A172 (cell line): Measurements from ENCODE around the gene VPS33A. TPM values are rescaled to one million over a fixed set of nuclear protein-coding genes. Genes with fewer than 3 reads are reported as not detected.
"Not testable (repeated sequence)": the region's sequence is repeated elsewhere in the genome, so short reads cannot be mapped to it uniquely, and the experiment has no call there.

ENCODE experiments used
- DNase-seq: peaks from one replicate; pipeline ENCODE4 v3.0.0-alpha.2; 2015; ENCODE audit warnings: low spot score
- total RNA-seq: library from RNA; depleted of rRNA; stranded (reverse); fragments of >200 nt; shearing (Covaris generic); gene quantifications from 2 replicates; pipeline ENCODE4 v1.2.3, GENCODE V29; 2014

The VPS33A gene
- total RNA-seq, 1 experiment from 2014 or later, result 33.1 TPM

DNA sequence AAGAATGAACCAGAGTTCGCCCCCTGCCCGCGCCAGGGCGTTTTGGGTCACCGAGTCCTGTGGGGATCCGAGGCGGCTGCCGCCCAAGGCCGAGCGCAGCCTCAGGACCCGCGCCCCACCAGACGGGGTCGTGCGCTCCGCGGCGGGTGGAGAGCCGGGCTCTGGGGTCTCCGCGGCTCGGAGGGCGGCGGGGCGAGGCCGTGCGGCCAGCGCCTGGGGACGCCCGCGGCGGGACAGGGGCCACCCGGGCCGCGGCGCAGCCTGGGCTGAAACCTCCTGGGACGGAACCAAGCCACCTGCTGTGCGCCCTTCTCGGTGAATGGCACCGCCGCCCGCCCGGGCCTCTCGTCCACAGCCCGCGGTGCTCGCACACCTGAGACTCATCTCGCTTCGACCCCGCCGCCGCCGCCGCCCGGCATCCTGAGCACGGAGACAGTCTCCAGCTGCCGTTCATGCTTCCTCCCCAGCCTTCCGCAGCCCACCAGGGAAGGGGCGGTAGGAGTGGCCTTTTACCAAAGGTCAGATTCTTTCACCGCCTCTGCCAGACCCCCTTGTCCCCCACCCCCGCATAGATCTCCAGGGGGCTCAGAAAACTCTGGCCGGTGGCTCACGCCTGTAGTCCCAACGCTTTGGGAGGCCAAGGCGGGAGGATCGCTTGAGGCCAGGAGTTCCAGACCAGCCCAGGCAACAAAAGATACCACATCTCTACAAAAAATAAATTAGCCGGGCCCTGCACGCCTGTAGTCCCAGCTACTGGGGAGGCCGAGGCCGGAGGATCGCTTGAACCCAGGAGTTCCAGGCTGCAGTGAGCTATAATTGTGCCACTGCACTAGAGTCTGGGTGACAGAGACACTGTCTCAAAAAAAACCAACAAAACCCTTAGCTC, 61.9 kb downstream of the VPS33A start:
- no peak for DNase-seq

DNA sequence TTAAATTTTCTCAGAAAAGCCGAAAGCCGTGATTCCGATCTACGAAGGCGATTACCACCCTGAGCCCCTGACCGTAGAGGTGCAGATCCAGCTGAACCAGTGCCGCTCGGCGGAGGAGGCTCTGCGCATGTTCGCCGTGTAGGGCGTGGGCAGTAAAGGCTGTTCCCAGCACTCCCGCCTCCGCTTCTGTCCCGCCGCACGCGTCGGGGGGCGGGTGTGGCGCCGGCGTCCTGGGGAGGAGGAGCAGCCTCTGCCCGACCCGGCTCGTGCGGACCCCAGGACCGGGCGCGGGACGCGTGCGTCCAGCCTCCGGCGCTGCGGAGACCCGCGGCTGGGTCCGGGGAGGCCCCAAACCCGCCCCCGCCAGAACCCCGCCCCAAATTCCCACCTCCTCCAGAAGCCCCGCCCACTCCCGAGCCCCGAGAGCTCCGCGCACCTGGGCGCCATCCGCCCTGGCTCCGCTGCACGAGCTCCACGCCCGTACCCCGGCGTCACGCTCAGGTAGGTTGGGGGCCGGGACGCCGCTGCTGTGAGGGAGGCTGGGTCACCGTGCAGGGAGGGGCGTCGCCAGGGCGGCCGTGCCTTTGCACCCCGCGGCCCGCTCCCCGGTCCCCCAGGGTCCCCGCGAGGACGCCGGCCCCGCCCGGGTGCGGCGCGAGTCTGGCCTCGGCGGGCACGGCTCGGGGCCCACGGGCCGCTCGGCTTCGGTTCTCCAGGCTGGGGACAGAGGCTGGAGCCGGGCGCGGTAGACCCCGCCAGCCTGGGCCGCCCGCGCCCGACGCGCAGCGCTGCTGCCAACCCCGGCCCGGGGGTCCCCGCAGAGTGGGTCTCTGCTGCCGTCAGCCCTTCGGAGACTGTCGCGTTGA, 62.8 kb downstream of the VPS33A start, which contains the start of gene B3GNT4:
TSS of gene B3GNT4 (plus strand) at position 409 of the 866 bp plus-strand sequence. CDS start 910 bp downstream, outside the sequence.
- peak; percentile 37 for DNase-seq

DNA sequence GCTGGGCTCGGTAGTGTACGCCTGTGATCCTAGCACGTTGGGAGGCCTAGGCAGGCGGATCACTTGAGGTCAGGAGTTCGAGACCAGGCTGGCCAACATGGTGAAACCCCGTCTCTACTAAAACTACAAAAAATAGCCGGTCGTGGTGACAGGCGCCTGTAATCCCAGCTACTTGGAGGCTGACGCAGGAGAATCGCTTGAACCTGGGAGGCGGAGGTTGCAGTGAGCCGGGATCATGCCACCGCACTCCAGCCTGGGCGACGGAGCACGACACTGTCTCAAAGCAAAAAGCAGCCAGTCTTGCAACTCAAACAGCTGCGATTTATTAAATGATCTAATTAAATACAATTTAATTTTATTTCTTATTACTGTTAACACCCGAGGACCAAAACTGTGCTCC, 63.5 kb downstream of the VPS33A start:
- DNase-seq, result not testable (repeated sequence)

DNA sequence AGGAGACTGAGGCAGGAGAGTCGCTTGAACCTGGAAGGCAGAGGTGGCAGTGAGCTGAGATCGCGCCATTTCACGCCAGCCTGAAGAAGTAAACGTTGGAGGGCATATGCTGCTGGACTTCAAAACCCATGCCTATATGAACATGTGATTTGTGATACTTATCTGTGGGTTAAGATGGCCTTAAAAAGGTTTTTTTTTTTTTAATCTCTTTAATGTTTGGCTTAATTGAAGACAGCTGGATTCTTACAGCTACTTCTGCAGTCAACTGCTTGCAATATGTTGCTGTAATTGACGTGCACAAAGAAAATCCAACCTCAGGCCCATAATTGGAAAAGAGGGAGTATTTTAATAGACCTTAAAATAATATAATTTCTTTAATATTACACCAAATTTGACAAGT, 64.3 kb downstream of the VPS33A start:
- DNase-seq, result no peak

DNA sequence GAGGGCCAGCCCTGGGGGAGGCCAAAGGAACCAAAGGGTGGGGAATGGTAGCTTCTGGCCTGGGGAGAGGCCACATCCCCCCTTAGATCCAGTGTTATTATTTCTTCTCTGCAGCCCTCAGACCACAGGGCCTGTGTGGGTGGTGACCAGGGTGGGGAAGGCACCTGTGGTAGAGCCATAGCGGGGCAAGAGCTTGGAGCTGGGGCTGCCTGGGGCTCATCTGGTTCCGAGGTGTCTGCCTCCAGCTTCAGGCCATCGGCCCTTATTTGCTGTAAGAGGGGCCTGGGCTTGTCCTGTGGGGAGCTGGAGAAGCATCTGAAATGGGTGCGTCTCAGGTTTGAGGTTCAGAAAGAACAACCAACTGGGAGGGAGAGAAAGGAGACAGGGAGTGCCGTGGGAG, 64.9 kb downstream of the VPS33A start:
- DNase-seq, result no peak

DNA sequence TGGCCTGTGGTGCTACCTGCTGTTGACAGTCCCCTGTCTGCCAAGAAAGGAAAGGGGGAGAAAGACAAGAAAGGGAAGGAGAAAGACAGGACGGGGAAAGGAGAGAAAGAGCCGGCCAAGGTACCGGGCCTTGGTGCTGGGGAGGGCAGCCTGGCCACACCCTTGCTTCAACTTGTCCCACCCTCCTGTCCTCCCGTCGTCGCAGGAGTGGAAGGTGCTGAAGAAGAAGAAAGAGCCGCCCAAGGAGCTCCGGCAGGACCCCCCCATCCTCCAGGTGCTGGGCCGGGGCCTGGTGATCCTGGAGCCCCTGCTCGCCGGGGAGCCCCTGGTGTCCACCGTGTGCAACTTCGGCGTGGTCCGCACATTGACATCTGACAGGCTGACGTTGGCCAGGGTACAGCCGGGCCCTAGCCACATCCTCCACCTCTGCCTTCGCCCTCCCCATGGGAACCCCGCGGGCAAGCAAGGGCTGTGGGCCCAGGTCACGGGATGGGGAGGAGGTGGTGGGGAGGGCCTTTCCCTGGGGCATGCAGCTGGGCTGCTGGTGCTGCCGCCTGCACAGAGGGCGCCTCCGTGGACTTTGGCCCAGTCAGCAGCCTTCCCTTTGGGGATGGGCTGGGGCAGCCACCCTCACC, 65.6 kb downstream of the VPS33A start:
- no peak for DNase-seq

DNA sequence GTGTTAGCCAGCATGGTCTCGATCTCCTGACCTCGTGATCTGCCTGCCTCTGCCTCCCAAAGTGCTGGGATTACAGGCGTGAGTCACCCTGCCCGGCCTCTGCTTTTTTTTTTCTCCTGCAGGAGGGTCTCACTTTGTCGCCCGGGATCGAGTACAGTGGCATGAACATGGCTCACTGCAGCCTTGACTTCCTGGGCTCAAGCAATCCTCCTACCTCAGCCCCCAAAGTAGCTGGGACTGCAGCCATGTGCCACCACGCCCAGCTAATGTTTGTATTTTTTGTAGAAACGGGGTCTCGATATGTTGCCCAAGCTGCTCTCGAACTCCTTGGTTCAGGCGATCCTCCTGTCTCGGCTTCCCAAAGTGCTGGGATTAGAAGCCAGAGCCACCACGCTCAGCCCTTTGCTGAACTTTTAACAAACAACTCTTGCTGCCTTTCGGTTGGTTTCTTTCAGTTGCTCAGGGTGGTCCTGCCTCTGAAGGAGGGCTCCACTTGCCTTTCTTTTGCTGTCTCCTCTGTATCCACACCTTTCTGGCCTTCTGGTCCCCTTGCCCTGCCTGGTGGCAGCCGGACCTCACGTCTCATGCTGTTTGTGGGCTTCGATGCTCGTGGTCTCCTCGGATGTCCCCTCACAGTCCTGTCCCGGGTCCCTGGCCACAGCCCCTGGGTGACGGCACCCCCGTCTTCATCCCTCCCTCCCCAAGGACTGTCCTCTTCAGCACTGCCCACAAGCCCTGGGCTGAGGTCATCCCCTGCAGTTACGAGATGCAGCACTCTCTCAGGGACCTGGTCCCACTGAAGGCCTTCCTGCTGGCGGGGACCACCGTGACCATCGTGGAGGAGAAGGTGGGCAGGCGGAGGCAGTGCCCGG, 66.6 kb downstream of the VPS33A start:
- no peak for DNase-seq

DNA sequence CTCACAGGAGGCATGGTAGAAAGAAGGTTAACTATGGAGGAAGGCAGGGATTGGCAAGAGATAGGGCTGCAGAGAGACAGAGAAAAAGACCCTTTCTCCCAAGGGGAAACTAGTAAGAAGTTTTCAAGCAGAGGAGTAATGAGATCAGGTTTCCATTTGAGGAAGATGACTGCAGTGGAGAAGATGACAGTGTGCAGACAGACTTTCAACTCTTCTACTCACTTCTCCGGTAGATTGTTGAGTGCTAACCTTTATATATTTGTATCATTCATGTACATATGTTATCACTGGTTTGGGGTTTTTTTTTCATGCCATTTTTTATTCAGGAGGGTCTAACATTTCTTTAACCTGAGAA, 68.7 kb downstream of the VPS33A start:
- DNase-seq, result no peak

DNA sequence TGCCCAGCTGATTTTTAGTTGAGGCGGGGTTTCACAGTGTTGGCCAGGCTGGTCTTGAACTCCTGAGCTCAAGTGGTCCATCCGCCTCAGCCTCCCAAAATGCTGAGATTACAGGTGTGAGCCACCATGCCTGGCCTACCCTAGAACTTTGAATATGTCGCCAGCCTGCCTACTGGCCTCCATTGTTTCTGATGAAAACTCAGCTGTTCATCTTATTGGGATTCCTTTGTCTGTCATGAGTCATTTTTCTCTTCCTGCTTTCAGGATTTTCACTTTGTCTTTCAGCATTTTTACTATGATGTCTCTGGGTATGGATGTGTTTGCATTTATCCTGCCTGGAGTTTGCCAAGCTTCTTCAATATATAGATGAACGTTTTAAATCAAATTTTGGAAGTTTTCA, 70.9 kb downstream of the VPS33A start:
- DNase-seq, result no peak

DNA sequence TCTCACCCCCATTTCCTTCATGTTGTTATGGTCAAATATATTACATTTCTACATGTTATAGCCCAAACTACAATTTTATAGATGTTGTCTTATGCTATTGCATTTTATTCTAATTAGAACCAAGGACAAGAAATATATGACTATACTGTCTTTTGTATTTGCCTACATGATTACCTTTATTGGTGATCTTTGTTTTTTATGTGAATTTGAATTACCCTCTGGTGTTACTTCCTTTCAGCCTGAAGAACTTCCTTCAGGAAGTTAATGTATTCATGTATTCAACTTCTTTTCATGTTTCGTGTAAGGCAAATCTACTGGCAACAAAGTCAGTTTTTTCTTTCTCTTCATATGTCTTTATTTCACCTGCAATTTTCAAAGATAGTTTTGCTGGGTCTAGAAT, 71.5 kb downstream of the VPS33A start:
- no peak for DNase-seq

DNA sequence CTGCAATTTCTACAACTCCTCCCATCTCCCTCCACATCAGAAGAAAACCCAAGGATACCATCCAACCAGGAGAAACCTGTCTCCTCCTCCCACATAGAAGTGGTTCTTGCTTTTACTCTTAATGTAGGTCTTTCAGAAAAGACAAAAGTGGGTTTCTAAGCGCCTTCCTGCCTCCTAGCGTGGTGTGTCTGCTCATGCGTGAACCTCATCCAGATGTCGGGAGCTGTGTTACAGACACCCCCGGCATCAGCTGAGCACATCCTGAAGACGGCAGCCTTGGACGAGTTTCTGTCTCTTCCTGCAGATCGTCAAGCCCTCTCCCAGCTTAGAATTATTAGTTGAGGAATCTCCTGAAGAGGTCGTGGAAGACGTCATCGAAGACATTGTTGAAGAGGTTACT, 73.9 kb downstream of the VPS33A start:
- no peak for DNase-seq

DNA sequence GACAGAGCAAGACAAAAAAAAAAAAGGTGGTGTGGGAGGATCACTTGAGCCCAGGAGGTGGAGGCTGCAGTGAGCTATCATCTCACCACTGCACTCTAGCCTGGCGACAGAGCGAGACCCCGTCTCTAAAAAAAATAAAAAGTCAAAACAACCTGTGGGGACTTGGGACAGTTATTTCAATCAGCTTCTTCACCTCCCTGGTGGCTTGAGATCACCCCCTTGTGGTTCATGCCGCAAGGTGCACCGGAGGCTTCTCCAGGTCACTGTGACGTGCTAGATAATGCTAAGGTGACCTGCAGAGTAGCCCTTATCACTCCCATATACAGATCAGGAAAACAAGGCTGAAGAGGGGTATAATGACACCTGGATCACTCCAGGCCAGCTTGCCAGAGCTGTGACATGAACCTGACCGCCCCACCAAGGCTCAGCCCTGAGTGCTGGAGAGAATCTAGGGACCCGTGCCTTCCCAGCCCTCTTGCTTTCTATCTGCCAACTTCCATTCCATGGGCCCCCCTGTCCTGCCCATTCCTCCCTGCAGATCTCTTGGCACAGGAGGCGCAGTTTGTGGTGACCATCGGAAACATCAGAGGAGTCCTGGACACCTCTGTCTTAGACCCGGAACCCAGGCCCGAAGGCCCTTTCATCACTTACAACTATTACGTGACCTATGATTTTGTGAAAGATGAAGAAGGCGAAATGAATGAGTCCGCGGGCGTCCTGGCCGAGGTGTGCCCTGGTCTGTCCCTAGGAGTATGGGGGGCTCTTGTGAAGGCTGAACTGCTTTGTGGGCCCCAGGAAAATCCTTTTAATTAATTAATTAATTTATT, 75.2 kb downstream of the VPS33A start:
- DNase-seq, result peak; percentile 53

DNA sequence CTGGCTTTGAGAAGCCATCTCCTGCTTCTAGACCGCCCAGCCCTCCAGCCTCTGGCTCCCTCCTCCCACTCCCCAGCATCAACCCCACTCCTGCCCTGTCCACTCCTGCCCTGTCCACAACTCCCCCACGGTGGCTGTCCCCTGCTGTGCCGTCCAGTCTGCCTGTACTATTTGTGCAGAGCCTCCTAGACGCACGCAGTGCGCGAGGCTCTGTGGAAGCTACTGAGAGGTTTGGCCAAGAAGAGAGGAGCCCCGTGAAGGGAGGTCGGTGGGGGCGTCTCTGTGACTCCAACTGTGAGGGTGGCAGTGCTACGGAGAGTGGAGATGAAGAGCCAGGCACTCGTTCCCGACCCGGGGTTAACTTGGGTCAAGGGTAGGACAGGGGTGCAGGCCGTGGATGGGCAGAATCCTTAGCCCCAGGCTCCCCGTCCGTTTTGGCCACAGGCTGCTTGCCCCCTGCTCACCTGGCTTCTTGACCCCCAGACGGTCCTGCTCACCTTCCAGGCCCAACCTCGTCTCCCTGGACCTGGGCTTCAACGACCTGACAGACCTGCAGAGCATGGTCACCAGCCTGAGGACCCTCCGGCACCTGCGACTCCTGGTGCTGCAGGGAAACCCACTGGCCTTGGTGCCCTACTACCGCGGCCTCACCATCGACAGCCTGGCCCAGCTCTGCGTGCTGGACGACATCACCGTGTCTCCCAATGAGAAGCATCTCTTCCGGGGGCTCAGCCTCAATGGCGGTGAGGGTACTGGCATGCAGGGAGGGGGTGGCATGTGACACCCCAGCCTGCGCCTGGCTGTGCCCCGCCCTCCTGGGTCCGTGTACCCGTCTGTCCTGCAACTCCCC, 76.4 kb downstream of the VPS33A start:
- DNase-seq, result no peak

DNA sequence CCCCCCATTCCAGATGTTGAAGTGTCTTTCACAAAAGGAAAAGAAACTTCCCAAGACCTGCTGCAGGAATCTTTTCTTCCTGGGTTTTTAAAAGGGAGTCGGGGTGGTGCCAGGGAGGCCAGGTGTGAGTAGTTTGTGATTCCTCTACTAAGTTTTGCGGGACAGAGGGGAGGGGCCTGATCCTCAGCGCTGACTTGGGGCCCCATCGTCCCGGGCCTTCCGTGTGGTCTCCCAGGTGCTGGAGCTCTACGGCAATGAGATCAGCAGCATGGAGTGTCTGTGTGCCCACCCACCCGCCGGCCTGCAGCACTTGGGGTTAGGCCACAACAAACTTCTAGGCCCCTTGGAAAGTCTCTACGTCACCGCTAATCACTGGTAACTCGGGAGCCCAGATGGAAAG, 78.8 kb downstream of the VPS33A start:
- no peak for DNase-seq

DNA sequence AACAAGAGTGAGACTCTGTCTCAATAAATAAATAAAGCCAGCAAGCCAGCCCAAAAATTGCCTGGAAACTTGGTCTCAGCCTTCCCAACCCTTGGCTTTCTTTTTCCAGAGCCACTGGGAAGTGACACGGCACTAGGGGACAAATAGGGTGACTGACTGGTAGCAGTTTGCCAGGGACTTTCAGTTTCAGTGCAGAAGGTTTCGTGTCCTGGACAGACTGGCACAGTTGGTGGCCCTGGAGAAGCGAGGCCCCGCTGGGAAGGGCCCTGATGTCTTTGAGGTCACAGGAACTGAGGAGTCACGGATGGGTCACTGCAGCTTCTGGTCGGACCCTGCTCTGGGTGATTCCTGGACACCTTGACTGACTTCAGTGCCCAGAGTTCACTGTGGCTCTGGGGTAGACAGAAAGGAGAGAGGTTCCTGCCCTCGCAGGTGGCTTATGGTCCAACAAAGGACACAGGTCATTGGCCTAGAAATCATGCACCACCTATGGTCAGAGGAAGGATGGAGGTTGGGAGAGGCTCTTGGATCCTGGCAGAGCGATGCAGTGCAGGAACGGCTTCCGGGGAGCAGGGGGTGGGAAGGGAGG, 80.7 kb downstream of the VPS33A start:
- no peak for DNase-seq

DNA sequence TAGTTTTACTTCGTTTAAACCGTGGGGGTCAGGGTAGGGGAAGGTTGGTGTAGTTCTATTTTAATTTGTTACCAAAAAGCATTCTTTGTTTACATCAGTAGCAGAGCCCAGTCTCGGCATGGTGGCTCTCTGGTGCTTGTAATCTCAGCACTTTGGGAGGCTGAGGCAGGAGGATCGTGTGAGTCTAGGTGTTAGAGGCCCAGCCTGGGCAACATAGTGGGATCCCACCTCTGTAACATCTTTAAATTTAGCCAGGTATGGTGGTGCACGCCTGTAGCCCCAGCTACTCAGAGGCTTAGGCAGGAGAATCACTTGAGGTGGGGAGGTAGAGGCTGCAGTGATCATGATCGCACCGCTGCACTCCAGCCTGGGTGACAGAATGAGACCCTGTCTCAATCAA, 81.2 kb downstream of the VPS33A start:
- DNase-seq, result no peak

DNA sequence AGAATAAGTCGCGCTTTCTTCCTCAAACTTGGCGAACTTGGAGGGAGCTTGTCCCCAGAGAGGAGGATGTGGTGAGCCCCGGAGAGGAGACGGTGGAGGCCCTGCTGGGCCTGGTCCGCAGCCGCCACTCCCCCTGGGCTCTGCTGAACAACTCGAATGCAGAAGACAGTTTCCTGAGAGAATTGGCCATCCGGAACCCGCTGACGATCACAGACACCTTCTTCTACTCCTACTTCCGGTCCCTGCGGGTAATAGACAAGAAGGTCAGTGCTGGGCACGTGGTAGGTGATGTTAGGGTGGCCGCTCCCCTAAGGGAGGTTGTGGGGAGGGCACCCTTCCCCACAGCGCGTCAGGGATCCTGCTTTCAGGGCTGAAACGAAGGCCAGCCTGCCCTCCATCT, 81.8 kb downstream of the VPS33A start:
- DNase-seq, result no peak

DNA sequence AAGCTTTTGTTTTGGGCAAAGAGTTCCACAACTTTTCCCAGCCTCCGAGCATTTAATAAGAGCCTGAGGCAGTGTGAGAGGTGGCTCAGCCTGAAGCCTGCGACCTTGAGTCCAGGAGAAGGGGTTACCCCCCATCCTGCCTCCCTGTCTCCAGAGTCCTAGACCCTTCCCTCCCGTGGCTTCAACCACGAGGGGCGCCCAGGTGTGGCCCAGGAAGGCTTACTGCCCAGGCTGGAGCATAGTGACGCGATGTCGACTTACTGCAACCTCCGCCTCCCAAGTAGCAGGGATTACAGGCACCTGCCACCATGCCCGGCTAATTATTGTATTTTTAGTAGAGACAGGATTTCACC, 82.7 kb downstream of the VPS33A start:
- DNase-seq, result no peak

DNA sequence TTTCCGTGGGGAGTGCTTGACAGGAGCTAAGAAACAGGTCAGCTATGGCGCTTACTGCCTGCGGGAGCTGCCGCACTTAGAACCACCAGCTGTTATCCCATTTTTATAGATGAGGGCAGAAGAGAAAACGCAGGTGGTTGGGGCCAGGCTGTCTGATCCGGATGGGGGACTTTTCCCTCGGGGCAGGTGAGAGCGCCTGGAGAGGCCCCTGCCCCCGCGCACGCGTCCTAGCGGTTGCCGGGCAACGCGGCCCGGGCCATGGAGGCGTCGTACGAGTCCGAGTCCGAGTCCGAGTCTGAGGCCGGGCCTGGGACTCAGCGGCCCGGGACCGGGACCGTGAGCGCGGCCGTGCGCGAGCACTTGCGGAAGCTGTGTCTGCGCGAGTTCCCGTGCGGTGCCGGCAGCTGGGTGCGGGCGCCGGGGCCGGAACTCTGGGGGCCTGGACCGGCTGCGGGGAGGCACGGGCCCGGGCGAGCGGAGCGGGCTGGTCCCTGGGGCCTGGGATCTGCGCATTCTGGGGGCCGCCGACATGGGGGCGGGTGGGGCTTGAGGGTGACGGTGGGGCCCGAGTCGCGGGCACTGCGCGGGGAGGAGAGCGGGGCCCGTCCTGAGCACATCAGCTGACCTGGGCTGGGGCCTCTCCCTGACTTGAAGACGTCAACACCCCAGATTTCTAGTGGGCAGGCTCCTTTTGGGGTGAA, 83.3 kb downstream of the VPS33A start, which contains the start of gene LRRC43:
TSS of gene LRRC43 (plus strand) at position 237 of the 701 bp plus-strand sequence. CDS start at position 259, 22 bp downstream.
- no peak for DNase-seq
